Loucy (cell line): ENCODE results near the gene GDF7.
A peak's percentile ranks its signal among the peaks of the same experiment; 100 is the strongest.

Experiments
- H2AFZ ChIP-seq: fragments of 200-600 bp; sonication (generic); 2 replicates; pipeline ENCODE4 v1.6.0; 2016; ENCODE audit warnings: antibody characterized with exemption, mild to moderate bottlenecking, low read length, moderate library complexity
- H3F3A ChIP-seq: fragments of 200-600 bp; 2 replicates; pipeline ENCODE4 v1.6.0; 2016; ENCODE audit warnings: antibody characterized with exemption, low read depth, mild to moderate bottlenecking
- H3K27me3 ChIP-seq: fragments of 200-600 bp; sonication (generic); 2 replicates; pipeline ENCODE4 v1.6.1; 2014; ENCODE audit warnings: low read length, mild to moderate bottlenecking; ENCODE audit not compliant: insufficient read depth, poor library complexity, severe bottlenecking
- H3K36me3 ChIP-seq: fragments of 200-600 bp; sonication (generic); 2 replicates; pipeline ENCODE4 v1.6.1; 2016; ENCODE audit warnings: low read length; ENCODE audit not compliant: insufficient read depth
- H3K4me1 ChIP-seq: fragments of 200-600 bp; sonication (generic); 2 replicates; pipeline ENCODE4 v1.5.1; 2014; ENCODE audit warnings: low read length, mild to moderate bottlenecking; ENCODE audit not compliant: insufficient read depth, poor library complexity, severe bottlenecking
- H3K4me2 ChIP-seq: fragments of 200-600 bp; sonication (generic); 2 replicates; pipeline ENCODE4 v1.6.0; 2014; ENCODE audit warnings: antibody characterized with exemption, low read length, low read depth, mild to moderate bottlenecking; ENCODE audit not compliant: poor library complexity, severe bottlenecking
- H3K4me3 ChIP-seq: fragments of 200-600 bp; sonication (generic); 2 replicates; pipeline ENCODE4 v1.5.1; 2014; ENCODE audit warnings: low read length, mild to moderate bottlenecking, mixed read lengths; ENCODE audit not compliant: poor library complexity, severe bottlenecking
- H3K79me2 ChIP-seq: fragments of 200-600 bp; sonication (generic); 2 replicates; pipeline ENCODE4 v1.6.1; 2014; ENCODE audit warnings: low read length; ENCODE audit not compliant: insufficient read depth
- H3K9ac ChIP-seq: fragments of 200-600 bp; sonication (generic); 2 replicates; pipeline ENCODE4 v1.6.0; 2014; ENCODE audit warnings: mild to moderate bottlenecking, low read depth, low read length, moderate library complexity; ENCODE audit not compliant: poor library complexity, severe bottlenecking
- H3K9me2 ChIP-seq: fragments of 200-600 bp; sonication (generic); replicated peaks from 2 replicates; pipeline ENCODE4 v1.6.1; 2016; ENCODE audit warnings: low read depth, low read length, mixed read lengths
- H3K9me3 ChIP-seq: fragments of 200-600 bp; sonication (generic); 2 replicates; pipeline ENCODE4 v1.6.1; 2014; ENCODE audit warnings: mild to moderate bottlenecking, antibody characterized with exemption, low read length, low read depth; ENCODE audit not compliant: insufficient read depth
- H4K20me1 ChIP-seq: fragments of 200-600 bp; sonication (generic); 2 replicates; pipeline ENCODE4 v1.6.0; 2014; ENCODE audit warnings: antibody characterized with exemption, low read length, mild to moderate bottlenecking; ENCODE audit not compliant: insufficient read depth, poor library complexity, severe bottlenecking
- CTCF ChIP-seq: fragments of 200-600 bp; sonication (generic); conservative IDR thresholded peaks from 2 replicates; pipeline ENCODE4 v1.5.1; 2014; ENCODE audit warnings: mild to moderate bottlenecking, antibody characterized with exemption, low read length
- EZH2phosphoT487 ChIP-seq: fragments of 200-600 bp; IDR thresholded peaks from 2 replicates; pipeline ENCODE4 v1.6.1; 2018; ENCODE audit warnings: antibody characterized with exemption, mild to moderate bottlenecking, moderate library complexity, borderline replicate concordance

Gene GDF7

GRCh38 chr2:20650877-20651730, 15.8 kb upstream of the GDF7 start, which contains the start of gene HS1BP3:
Gene HS1BP3 (minus strand): TSS chr2:20651098. CDS start chr2:20651063, 35 bp downstream.
- peak within 1 kb of the TSS; percentile 91 for H2AFZ ChIP-seq
- no peaks in the 10 kb centered on the region for H3K27me3 ChIP-seq
- peak within 1 kb of the TSS; percentile 99 for H3K4me2 ChIP-seq
- no peaks in the 10 kb centered on the region for H3K9me2 ChIP-seq
- peaks cover 4% of the 10 kb centered on the region; the same call in 1 of the 2 replicates for H3K79me2 ChIP-seq
- H4K20me1 ChIP-seq = no peaks in the 10 kb centered on the region
- H3K4me3 ChIP-seq = peak within 1 kb of the TSS; percentile 95
- peak within 1 kb of the TSS; percentile 83 for H3K9ac ChIP-seq
- H3K36me3 ChIP-seq = no peaks in the 10 kb centered on the region
- H3K4me1 ChIP-seq = peaks cover 78% of the 10 kb centered on the region
- no peaks in the 10 kb centered on the region for H3K9me3 ChIP-seq
- H3F3A ChIP-seq = no peaks in the 10 kb centered on the region; the same call in 1 of the 2 replicates
- no peak for TF ChIP-seq EZH2phosphoT487
- peak; percentile 61 for TF ChIP-seq CTCF

GRCh38 chr2:20651731-20652099, 15.2 kb upstream of the GDF7 start:
- Histone ChIP-seq H2AFZ (no peak overlapping the region), H3K9ac (peak overlapping the region; percentile 79), H3K9me3 (no peaks in the 10 kb centered on the region), H3K79me2 (peaks cover 4% of the 10 kb centered on the region; the same call in 1 of the 2 replicates), H3F3A (no peaks in the 10 kb centered on the region; the same call in 1 of the 2 replicates), H3K9me2 (no peaks in the 10 kb centered on the region), H4K20me1 (no peaks in the 10 kb centered on the region), H3K4me1 (peaks cover 78% of the 10 kb centered on the region), H3K36me3 (no peaks in the 10 kb centered on the region), H3K27me3 (no peaks in the 10 kb centered on the region), H3K4me3 (peak overlapping the region; percentile 95), H3K4me2 (peak overlapping the region; percentile 82)
- no peak for TF ChIP-seq CTCF
- no peak for TF ChIP-seq EZH2phosphoT487

- peaks cover 78% of the 10 kb centered on the region for H3K4me1 ChIP-seq
- H3K4me3 ChIP-seq = no peak overlapping the region
- no peaks in the 10 kb centered on the region for H3K27me3 ChIP-seq
- H3F3A ChIP-seq = no peaks in the 10 kb centered on the region; the same call in 1 of the 2 replicates
- no peaks in the 10 kb centered on the region for H3K9me3 ChIP-seq
- H3K9me2 ChIP-seq = no peaks in the 10 kb centered on the region
- H3K79me2 ChIP-seq = peaks cover 4% of the 10 kb centered on the region; the same call in 1 of the 2 replicates
- peak overlapping the region; percentile 79 for H3K9ac ChIP-seq
- no peak for TF ChIP-seq EZH2phosphoT487
- TF ChIP-seq CTCF = no peak
- H3K4me2 ChIP-seq = peak overlapping the region; percentile 82
- H2AFZ ChIP-seq = no peak overlapping the region
- no peaks in the 10 kb centered on the region for H3K36me3 ChIP-seq
- H4K20me1 ChIP-seq = no peaks in the 10 kb centered on the region
Measured at GRCh38 chr2:20652141-20652540, 14.8 kb upstream of the GDF7 start.
